ENCODE measurements around the gene KCNRG. TPM values are rescaled to one million over a fixed set of nuclear protein-coding genes. Genes with fewer than 3 reads are reported as not detected.
"Not testable (repeated sequence)": the region's sequence is repeated elsewhere in the genome, so short reads cannot be mapped to it uniquely, and the experiment has no call there.

Gene KCNRG
- polyA plus RNA-seq, 1 donor (not counting 4 experiments of a cell fraction or from before 2014, with no cell fraction given), result 0.90 TPM

DNA sequence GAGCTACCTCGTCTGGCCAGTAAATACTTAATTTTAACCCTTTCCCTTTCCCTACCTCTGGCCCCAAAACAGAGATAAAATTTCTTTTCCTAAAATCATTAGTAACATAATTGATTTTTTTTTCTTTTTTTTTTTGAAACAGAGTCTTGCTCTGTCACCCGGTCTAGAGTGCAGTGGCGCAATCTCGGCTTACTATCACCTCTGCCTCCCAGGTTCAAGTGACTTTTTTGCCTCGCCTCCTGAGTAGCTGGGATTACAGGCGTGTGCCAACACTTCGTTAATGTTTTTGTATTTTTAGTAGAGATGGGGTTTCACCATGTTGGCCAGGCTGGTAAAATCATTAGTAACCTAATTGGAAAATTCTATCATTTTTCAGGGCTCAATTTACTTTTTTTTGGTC is 28.8 kb upstream of the KCNRG start:
- FAIRE-seq, result no peak
- Histone ChIP-seq H3K27ac (ENCODE audit: control insufficient read depth, insufficient read depth, low read length) (no peak overlapping the region), H3K9me1 (ENCODE audit: control insufficient read depth, extremely low read depth, insufficient read depth, low read length) (no peaks in the 10 kb centered on the region), H2AFZ (ENCODE audit: control insufficient read depth, low read length) (no peak overlapping the region), H3K9me3 (ENCODE audit: control insufficient read depth, low read depth, low read length) (no peaks in the 10 kb centered on the region), H4K20me1 (ENCODE audit: control insufficient read depth, extremely low read depth, insufficient read depth, low read length) (no peaks in the 10 kb centered on the region), H3K36me3 (ENCODE audit: control insufficient read depth in 2 of 2, extremely low read depth in 1 of 2, insufficient read depth in 2 of 2, low read length in 2 of 2) (no peaks in the 10 kb centered on the region), H3K9ac (ENCODE audit: control insufficient read depth, extremely low read depth, insufficient read depth, low read length) (no peak overlapping the region), H3K4me3 (ENCODE audit: control insufficient read depth in 2 of 3, extremely low read depth in 1 of 3, insufficient read depth in 2 of 3, low read depth in 1 of 3, low read length in 3 of 3) (no peak overlapping the region), H3K4me2 (ENCODE audit: control insufficient read depth, extremely low read depth, insufficient read depth, low read depth, low read length) (no peak overlapping the region), H3K79me2 (ENCODE audit: control insufficient read depth, insufficient read depth, low read length) (no peaks in the 10 kb centered on the region), H3K27me3 (ENCODE audit: control insufficient read depth, extremely low read depth, insufficient read depth, low read length) (no peaks in the 10 kb centered on the region), H3K4me1 (ENCODE audit: control insufficient read depth, extremely low read depth, insufficient read depth, low read length) (no peaks in the 10 kb centered on the region)
- TF ChIP-seq EZH2 (IDR thresholded peaks at IDR 0.05; ENCODE audit: low read length), result no peak
- TF ChIP-seq, protein P1, sequence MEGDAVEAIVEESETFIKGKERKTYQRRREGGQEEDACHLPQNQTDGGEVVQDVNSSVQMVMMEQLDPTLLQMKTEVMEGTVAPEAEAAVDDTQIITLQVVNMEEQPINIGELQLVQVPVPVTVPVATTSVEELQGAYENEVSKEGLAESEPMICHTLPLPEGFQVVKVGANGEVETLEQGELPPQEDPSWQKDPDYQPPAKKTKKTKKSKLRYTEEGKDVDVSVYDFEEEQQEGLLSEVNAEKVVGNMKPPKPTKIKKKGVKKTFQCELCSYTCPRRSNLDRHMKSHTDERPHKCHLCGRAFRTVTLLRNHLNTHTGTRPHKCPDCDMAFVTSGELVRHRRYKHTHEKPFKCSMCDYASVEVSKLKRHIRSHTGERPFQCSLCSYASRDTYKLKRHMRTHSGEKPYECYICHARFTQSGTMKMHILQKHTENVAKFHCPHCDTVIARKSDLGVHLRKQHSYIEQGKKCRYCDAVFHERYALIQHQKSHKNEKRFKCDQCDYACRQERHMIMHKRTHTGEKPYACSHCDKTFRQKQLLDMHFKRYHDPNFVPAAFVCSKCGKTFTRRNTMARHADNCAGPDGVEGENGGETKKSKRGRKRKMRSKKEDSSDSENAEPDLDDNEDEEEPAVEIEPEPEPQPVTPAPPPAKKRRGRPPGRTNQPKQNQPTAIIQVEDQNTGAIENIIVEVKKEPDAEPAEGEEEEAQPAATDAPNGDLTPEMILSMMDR (optimal IDR thresholded peaks at IDR 0.05 in 1 of 3, IDR thresholded peaks at IDR 0.05 in 1 of 3, conservative IDR thresholded peaks at IDR 0.05 in 1 of 3; ENCODE audit: extremely low read depth in 1 of 3, insufficient read depth in 2 of 3, low read length in 3 of 3), result no peak
- dilution Hi-C loops (cut with MboI; ENCODE audit: extremely low pct_ligation_motif_present, low sequenced_read_pairs), result no loop called here
- DNase-seq (ENCODE audit: low read depth, low spot score), result no peak

GRCh38 chr13:49990612-49991011 is 24.6 kb upstream of the KCNRG start:
- H2AFZ ChIP-seq (ENCODE audit: control insufficient read depth, low read length); H3K79me2 ChIP-seq (ENCODE audit: control insufficient read depth, insufficient read depth, low read length); H3K36me3 ChIP-seq (ENCODE audit: control insufficient read depth in 2 of 2, extremely low read depth in 1 of 2, insufficient read depth in 2 of 2, low read length in 2 of 2); dilution Hi-C loops (cut with MboI; ENCODE audit: extremely low pct_ligation_motif_present, low sequenced_read_pairs); H3K4me1 ChIP-seq (ENCODE audit: control insufficient read depth, extremely low read depth, insufficient read depth, low read length); H3K4me2 ChIP-seq (ENCODE audit: control insufficient read depth, extremely low read depth, insufficient read depth, low read depth, low read length); H3K27ac ChIP-seq (ENCODE audit: control insufficient read depth, insufficient read depth, low read length); H3K27me3 ChIP-seq (ENCODE audit: control insufficient read depth, extremely low read depth, insufficient read depth, low read length); H3K9me3 ChIP-seq (ENCODE audit: control insufficient read depth, low read depth, low read length); DNase-seq (ENCODE audit: low read depth, low spot score); H3K4me3 ChIP-seq (ENCODE audit: control insufficient read depth in 2 of 3, extremely low read depth in 1 of 3, insufficient read depth in 2 of 3, low read depth in 1 of 3, low read length in 3 of 3); H3K9me1 ChIP-seq (ENCODE audit: control insufficient read depth, extremely low read depth, insufficient read depth, low read length); H4K20me1 ChIP-seq (ENCODE audit: control insufficient read depth, extremely low read depth, insufficient read depth, low read length); H3K9ac ChIP-seq (ENCODE audit: control insufficient read depth, extremely low read depth, insufficient read depth, low read length); FAIRE-seq: not testable (repeated sequence)

DNA sequence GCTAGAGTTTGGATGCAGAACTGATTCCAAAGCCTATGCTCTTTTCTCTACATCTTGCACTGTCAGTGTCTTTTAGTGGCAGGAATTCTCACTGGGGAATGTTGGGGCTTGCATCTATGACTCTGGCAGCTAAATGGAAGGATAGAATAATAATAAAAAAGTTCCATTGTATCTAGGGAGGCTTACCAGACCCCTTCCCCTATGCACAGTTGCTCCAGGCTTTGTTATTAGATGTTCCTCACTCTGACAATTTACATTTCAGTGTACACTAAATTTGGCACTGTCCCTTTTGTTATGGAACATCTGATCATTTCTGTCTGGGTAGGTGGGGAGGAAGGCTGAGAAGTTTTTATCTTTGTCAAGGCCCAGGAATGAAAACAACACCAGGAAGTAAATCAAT is 22.1 kb upstream of the KCNRG start:
- Histone ChIP-seq H3K27me3 (ENCODE audit: control insufficient read depth, extremely low read depth, insufficient read depth, low read length) (no peaks in the 10 kb centered on the region), H3K79me2 (ENCODE audit: control insufficient read depth, insufficient read depth, low read length) (peaks cover 8% of the 10 kb centered on the region), H3K27ac (ENCODE audit: control insufficient read depth, insufficient read depth, low read length) (no peak overlapping the region), H3K9me1 (ENCODE audit: control insufficient read depth, extremely low read depth, insufficient read depth, low read length) (no peaks in the 10 kb centered on the region), H3K4me3 (ENCODE audit: control insufficient read depth in 2 of 3, extremely low read depth in 1 of 3, insufficient read depth in 2 of 3, low read depth in 1 of 3, low read length in 3 of 3) (no peak overlapping the region), H3K4me2 (ENCODE audit: control insufficient read depth, extremely low read depth, insufficient read depth, low read depth, low read length) (no peak overlapping the region), H3K9ac (ENCODE audit: control insufficient read depth, extremely low read depth, insufficient read depth, low read length) (no peak overlapping the region), H3K4me1 (ENCODE audit: control insufficient read depth, extremely low read depth, insufficient read depth, low read length) (peaks cover 9% of the 10 kb centered on the region), H4K20me1 (ENCODE audit: control insufficient read depth, extremely low read depth, insufficient read depth, low read length) (no peaks in the 10 kb centered on the region), H3K36me3 (ENCODE audit: control insufficient read depth in 2 of 2, extremely low read depth in 1 of 2, insufficient read depth in 2 of 2, low read length in 2 of 2) (peaks cover 0 to 3% of the 10 kb centered on the region in 2 experiments), H2AFZ (ENCODE audit: control insufficient read depth, low read length) (no peak overlapping the region), H3K9me3 (ENCODE audit: control insufficient read depth, low read depth, low read length) (no peaks in the 10 kb centered on the region)
- no peak for TF ChIP-seq EZH2 (IDR thresholded peaks at IDR 0.05; ENCODE audit: low read length)
- TF ChIP-seq, protein P1 (optimal IDR thresholded peaks at IDR 0.05 in 1 of 3, IDR thresholded peaks at IDR 0.05 in 1 of 3, conservative IDR thresholded peaks at IDR 0.05 in 1 of 3; ENCODE audit: extremely low read depth in 1 of 3, insufficient read depth in 2 of 3, low read length in 3 of 3), result no peak
- DNase-seq (ENCODE audit: low read depth, low spot score), result no peak
- peak; percentile 9 for FAIRE-seq
- dilution Hi-C loops (cut with MboI; ENCODE audit: extremely low pct_ligation_motif_present, low sequenced_read_pairs), result no loop called here
